HCT116 (cell line): ENCODE results near the gene DRICH1. TPM values are rescaled to one million over a fixed set of nuclear protein-coding genes. Genes with fewer than 3 reads are reported as not detected.
"Not testable (repeated sequence)": the region's sequence is repeated elsewhere in the genome, so short reads cannot be mapped to it uniquely, and the experiment has no call there.

Source experiments
- ATAC-seq: fragments of 200-7000 bp; cut with Tn5 transposase; 2 replicates; pipeline ENCODE4 v1.9.1; 2020; ENCODE audit warnings: mild to moderate bottlenecking, moderate library complexity
- BruUV-seq: library from RNA; stranded (reverse); fragments of 400-500 nt; replicated peaks from 2 replicates; lab custom pipeline; 2021; lab: Mats Ljungman, UMichigan
- CTCF ChIA-PET: fragments of 300-600 bp; sonication (Branson Sonifier 250); formaldehyde crosslinking; loops from one replicate; lab custom pipeline; 2021; ENCODE audit warnings: antibody characterized with exemption; lab: Charles Lee
- POLR2A ChIA-PET: fragments of 300-600, 350-600 bp; sonication (Branson Sonifier 250); formaldehyde crosslinking; loops from one replicate; lab custom pipeline; 2021; ENCODE audit warnings: antibody characterized with exemption; lab: Charles Lee
- RAD21 ChIA-PET, 2 experiments: fragments of 300-600 bp; sonication (Branson Sonifier 250); formaldehyde crosslinking; loops; one replicate each; lab custom pipeline; 2023; ENCODE audit warnings: low total read pairs in 2 of 2; ENCODE audit not compliant: uncharacterized antibody in 2 of 2, unreplicated experiment in 2 of 2, low non-redundant PET in 1 of 2; lab: Charles Lee
- DNase-seq: peaks from one replicate; pipeline ENCODE4 v3.0.0-alpha.2; 2010; ENCODE audit warnings: low read depth, low spot score
- H2AFZ ChIP-seq: fragments of 200-600 bp; shearing (Covaris generic), sonication (generic); 2 replicates; pipeline ENCODE4 v1.6.1; 2017; ENCODE audit warnings: low read depth, mixed run types, mixed read lengths, antibody characterized with exemption, low read length; ENCODE audit not compliant: poor library complexity, severe bottlenecking
- H3K27ac ChIP-seq: 2 replicates; pipeline ENCODE4 v1.5.1; 2012; ENCODE audit warnings: low read depth, low read length
- H3K27me3 ChIP-seq: fragments of 200-600 bp; sonication (generic); 2 replicates; pipeline ENCODE4 v1.6.1; 2016; ENCODE audit warnings: mixed run types, low read length, mixed read lengths; ENCODE audit not compliant: insufficient read depth
- H3K36me3 ChIP-seq, 2 experiments: fragments of 200-500 bp in 1 of 2; fragments of 200-600 bp in 1 of 2; sonication (Bioruptor generic) in 1 of 2; sonication (generic) in 1 of 2; 2 replicates each; pipeline versions ENCODE4 v1.5.1 to v1.6.1; 2014 to 2016; ENCODE audit warnings: low read length in 2 of 2, inconsistent platforms in 1 of 2, mixed read lengths in 1 of 2, mixed run types in 1 of 2; ENCODE audit not compliant: insufficient read depth in 2 of 2, control insufficient read depth in 1 of 2
- H3K4me1 ChIP-seq, 2 experiments: fragments of 200-600 bp in 1 of 2; sonication (generic) in 1 of 2; 2 replicates each; pipeline versions ENCODE4 v1.5.1 to v1.6.1; 2012 to 2017; ENCODE audit warnings: low read length in 2 of 2, inconsistent platforms in 1 of 2, mild to moderate bottlenecking in 1 of 2, mixed read lengths in 1 of 2, mixed run types in 1 of 2, moderate library complexity in 1 of 2; ENCODE audit not compliant: insufficient read depth in 2 of 2, control insufficient read depth in 1 of 2
- H3K4me2 ChIP-seq: fragments of 200-600 bp; sonication (generic); 2 replicates; pipeline ENCODE4 v1.6.1; 2017; ENCODE audit warnings: mixed run types, low read length, mixed read lengths
- H3K4me3 ChIP-seq, 2 experiments: fragments of 200-600 bp in 1 of 2; sonication (generic) in 1 of 2; replicated peaks in 1 of 2; 2 replicates each; pipeline ENCODE4 v1.5.1; 2011 to 2016; ENCODE audit warnings: low read length in 2 of 2, control low read depth in 1 of 2, low read depth in 1 of 2, mild to moderate bottlenecking in 1 of 2, mixed read lengths in 1 of 2, mixed run types in 1 of 2
- H3K79me2 ChIP-seq: fragments of 200-600 bp; sonication (generic); 2 replicates; pipeline ENCODE4 v1.6.1; 2017; ENCODE audit warnings: mild to moderate bottlenecking, mixed run types, low read length, moderate library complexity, mixed read lengths; ENCODE audit not compliant: insufficient read depth
- H3K9ac ChIP-seq: fragments of 200-600 bp; sonication (generic); 2 replicates; pipeline ENCODE4 v1.6.1; 2016; ENCODE audit warnings: low read length, mixed read lengths
- H3K9me2 ChIP-seq: fragments of 200-600 bp; sonication (generic), shearing (Covaris generic); 2 replicates; pipeline ENCODE4 v1.6.1; 2017; ENCODE audit warnings: mixed run types, mild to moderate bottlenecking, moderate library complexity; ENCODE audit not compliant: insufficient read depth
- H3K9me3 ChIP-seq, 2 experiments: fragments of 200-500 bp in 1 of 2; fragments of 200-600 bp in 1 of 2; sonication (Bioruptor generic) in 1 of 2; sonication (generic) in 1 of 2; 2 replicates each; pipeline ENCODE4 v1.6.1; 2014 to 2017; ENCODE audit warnings: low read length in 2 of 2, mixed read lengths in 2 of 2, inconsistent platforms in 1 of 2, low read depth in 1 of 2, mild to moderate bottlenecking in 1 of 2, mixed run types in 1 of 2, moderate library complexity in 1 of 2; ENCODE audit not compliant: control insufficient read depth in 1 of 2, insufficient read depth in 1 of 2
- H4K20me1 ChIP-seq: fragments of 200-600 bp; sonication (generic), shearing (Covaris generic); 2 replicates; pipeline ENCODE4 v1.6.1; 2017; ENCODE audit warnings: mixed run types, mild to moderate bottlenecking, moderate library complexity; ENCODE audit not compliant: insufficient read depth
- ATF3 ChIP-seq: IDR thresholded peaks from 2 replicates; pipeline ENCODE4 v1.6.1; 2012
- CBX3 ChIP-seq: IDR thresholded peaks from 2 replicates; pipeline ENCODE4 v1.6.1; 2012; ENCODE audit warnings: low read depth
- CEBPB ChIP-seq: IDR thresholded peaks from 2 replicates; pipeline ENCODE4 v1.6.1; 2012; ENCODE audit warnings: low read depth
- EZH2phosphoT487 ChIP-seq: fragments of 200-600 bp; IDR thresholded peaks from 2 replicates; pipeline ENCODE4 v1.6.1; 2018; ENCODE audit warnings: antibody characterized with exemption, borderline replicate concordance
- JUND ChIP-seq: IDR thresholded peaks from 2 replicates; pipeline ENCODE4 v1.6.1; 2012
- MAX ChIP-seq: IDR thresholded peaks from 2 replicates; pipeline ENCODE4 v1.6.1; 2012
- SIN3A ChIP-seq: IDR thresholded peaks from 2 replicates; pipeline ENCODE4 v1.6.1; 2012; ENCODE audit warnings: low read depth
- TCF7L2 ChIP-seq: IDR thresholded peaks from 2 replicates; pipeline ENCODE4 v1.7.0; 2011; ENCODE audit warnings: borderline replicate concordance, inconsistent platforms; ENCODE audit not compliant: insufficient read depth, insufficient read length; ENCODE audit errors: extremely low read depth
- ZBTB33 ChIP-seq: IDR thresholded peaks from 2 replicates; pipeline ENCODE4 v1.6.1; 2011; ENCODE audit warnings: mild to moderate bottlenecking, low read length, moderate library complexity; ENCODE audit not compliant: insufficient replicate concordance; ENCODE audit errors: extremely low read depth
- ZFX ChIP-seq: fragments of 450-650 bp; IDR thresholded peaks from 2 replicates; pipeline ENCODE4 v1.6.1; 2017
- ZNF274 ChIP-seq: fragments of 200-500 bp; sonication (Bioruptor generic); IDR thresholded peaks from 2 replicates; pipeline ENCODE4 v1.6.1; 2014; ENCODE audit warnings: mild to moderate bottlenecking, low read depth, low read length, inconsistent platforms
- intact Hi-C: fragments of 100-400 bp; cut with micrococcal nuclease; formaldehyde crosslinking; loops from 2 replicates; pipeline ENCODE4 v1.10.0; 2022
- total RNA-seq: library from RNA; stranded (reverse); gene quantifications from one replicate; pipeline ENCODE4 v1.2.1, GENCODE V29; 2021; ENCODE audit not compliant: unreplicated experiment

Gene DRICH1
- total RNA-seq, 1 experiment from 2014 or later, result 0.44 TPM

- Histone ChIP-seq H3K27me3 (no peaks in the 10 kb centered on the region), H3K4me3 (no peak overlapping the region), H3K4me2 (no peak overlapping the region), H3K9me2 (no peaks in the 10 kb centered on the region), H4K20me1 (no peaks in the 10 kb centered on the region), H2AFZ (no peak overlapping the region), H3K36me3 (no peaks in the 10 kb centered on the region), H3K9me3 (no peaks in the 10 kb centered on the region), H3K79me2 (no peaks in the 10 kb centered on the region), H3K4me1 (no peaks in the 10 kb centered on the region), H3K9ac (no peak overlapping the region), H3K27ac (no peak overlapping the region)
- POLR2A ChIA-PET, result no interaction called here
- intact Hi-C loops, result no loop called here
- TF ChIP-seq ZNF274 (no peak), EZH2phosphoT487 (no peak), JUND (no peak), SIN3A (no peak), MAX (no peak), ATF3 (no peak), ZBTB33 (no peak), CBX3 (no peak), ZFX (no peak), TCF7L2 (no peak), CEBPB (no peak)
- BruUV-seq, result no TSS peak
- CTCF ChIA-PET, result no interaction called here
- RAD21 ChIA-PET, result no interaction called here
- ATAC-seq, result no peak
- DNase-seq, result no peak
Observed at GRCh38 chr22:23622634-23623033, 9.5 kb downstream of the DRICH1 start.

- CTCF ChIA-PET, H4K20me1 ChIP-seq, H2AFZ ChIP-seq, H3K4me2 ChIP-seq, intact Hi-C loops, H3K27me3 ChIP-seq, RAD21 ChIA-PET, H3K4me3 ChIP-seq, H3K9me3 ChIP-seq, H3K27ac ChIP-seq, ATAC-seq, DNase-seq, H3K9ac ChIP-seq, H3K36me3 ChIP-seq, POLR2A ChIA-PET, H3K4me1 ChIP-seq, H3K9me2 ChIP-seq, H3K79me2 ChIP-seq, BruUV-seq: not testable (repeated sequence)
Observed at GRCh38 chr22:23621916-23622315, 10.2 kb downstream of the DRICH1 start.
